ENCODE data around the gene SPDYE6. TPM values are rescaled to one million over a fixed set of nuclear protein-coding genes. Genes with fewer than 3 reads are reported as not detected.
"Not testable (repeated sequence)": the region's sequence is repeated elsewhere in the genome, so short reads cannot be mapped to it uniquely, and the experiment has no call there.

Gene SPDYE6
- total RNA-seq, 1 experiment from 2014 or later: not detected

- BruUV-seq (replicated peaks): no TSS peak
- peak; percentile 47 for DNase-seq (ENCODE audit: low spot score)
These were observed 29.9 kb downstream of the SPDYE6 start for GRCh38 chr7:102326157-102326889.

GRCh38 chr7:102325106-102325505 is 31.1 kb downstream of the SPDYE6 start:
- H3K4me1 ChIP-seq (ENCODE audit: insufficient read depth, low read length, poor library complexity, severe bottlenecking); POLR2A ChIA-PET (ENCODE audit: low non-redundant PET); BruUV-seq (replicated peaks); H3K36me3 ChIP-seq (ENCODE audit: insufficient read depth, low read length, poor library complexity, severe bottlenecking); H3K27me3 ChIP-seq (replicated peaks; ENCODE audit: insufficient read depth, low read depth, low read length, poor library complexity); H3K9me3 ChIP-seq (ENCODE audit: low read depth, low read length, poor library complexity, severe bottlenecking); intact Hi-C loops (cut with micrococcal nuclease; ENCODE audit: unreplicated experiment); H3K4me3 ChIP-seq (ENCODE audit: low read depth, low read length, poor library complexity, severe bottlenecking); DNase-seq (ENCODE audit: low spot score); H3K27ac ChIP-seq (ENCODE audit: low read depth, low read length, poor library complexity, severe bottlenecking); CTCF ChIA-PET: not testable (repeated sequence)

More at GRCh38 chr7:102326157-102326889, 29.9 kb downstream of the SPDYE6 start:
- Histone ChIP-seq H3K9me3 (ENCODE audit: low read depth, low read length, poor library complexity, severe bottlenecking) (no peaks in the 10 kb centered on the region), H3K27ac (ENCODE audit: low read depth, low read length, poor library complexity, severe bottlenecking) (no peak overlapping the region), H3K4me1 (ENCODE audit: insufficient read depth, low read length, poor library complexity, severe bottlenecking) (peaks cover 7% of the 10 kb centered on the region), H3K36me3 (ENCODE audit: insufficient read depth, low read length, poor library complexity, severe bottlenecking) (no peaks in the 10 kb centered on the region), H3K4me3 (ENCODE audit: low read depth, low read length, poor library complexity, severe bottlenecking) (no peak overlapping the region), H3K27me3 (replicated peaks; ENCODE audit: insufficient read depth, low read depth, low read length, poor library complexity) (no peaks in the 10 kb centered on the region)
- intact Hi-C loops (cut with micrococcal nuclease; ENCODE audit: unreplicated experiment): no loop called here
- CTCF ChIA-PET: no interaction called here
- no peak for TF ChIP-seq CTCF (conservative IDR thresholded peaks at IDR 0.05; ENCODE audit: low read depth, low read length)
- no peak for TF ChIP-seq EZH2 (IDR thresholded peaks at IDR 0.05; ENCODE audit: borderline replicate concordance, low read depth, low read length, poor library complexity, severe bottlenecking)
- POLR2A ChIA-PET (ENCODE audit: low non-redundant PET): no interaction called here

GRCh38 chr7:102323914-102324195 is 32.4 kb downstream of the SPDYE6 start:
- intact Hi-C loops (cut with micrococcal nuclease; ENCODE audit: unreplicated experiment): no loop called here
- H3K9me3 ChIP-seq (ENCODE audit: low read depth, low read length, poor library complexity, severe bottlenecking): no peaks in the 10 kb centered on the region
- DNase-seq (ENCODE audit: low spot score): no peak
- peaks cover 7% of the 10 kb centered on the region for H3K4me1 ChIP-seq (ENCODE audit: insufficient read depth, low read length, poor library complexity, severe bottlenecking)
- H3K36me3 ChIP-seq (ENCODE audit: insufficient read depth, low read length, poor library complexity, severe bottlenecking): no peaks in the 10 kb centered on the region
- BruUV-seq (replicated peaks): no TSS peak
- ChIA-PET CTCF (no interaction called here), POLR2A (ENCODE audit: low non-redundant PET) (no interaction called here)
- H3K27me3 ChIP-seq (replicated peaks; ENCODE audit: insufficient read depth, low read depth, low read length, poor library complexity): no peaks in the 10 kb centered on the region
- TF ChIP-seq EZH2 (IDR thresholded peaks at IDR 0.05; ENCODE audit: borderline replicate concordance, low read depth, low read length, poor library complexity, severe bottlenecking) (no peak), CTCF (conservative IDR thresholded peaks at IDR 0.05; ENCODE audit: low read depth, low read length) (no peak)
- no peak overlapping the region for H3K4me3 ChIP-seq (ENCODE audit: low read depth, low read length, poor library complexity, severe bottlenecking)
- H3K27ac ChIP-seq (ENCODE audit: low read depth, low read length, poor library complexity, severe bottlenecking): no peak overlapping the region

- Histone ChIP-seq H3K27me3 (replicated peaks; ENCODE audit: insufficient read depth, low read depth, low read length, poor library complexity) (no peaks in the 10 kb centered on the region), H3K4me3 (ENCODE audit: low read depth, low read length, poor library complexity, severe bottlenecking) (no peak overlapping the region), H3K4me1 (ENCODE audit: insufficient read depth, low read length, poor library complexity, severe bottlenecking) (peaks cover 7% of the 10 kb centered on the region), H3K27ac (ENCODE audit: low read depth, low read length, poor library complexity, severe bottlenecking) (no peak overlapping the region), H3K36me3 (ENCODE audit: insufficient read depth, low read length, poor library complexity, severe bottlenecking) (no peaks in the 10 kb centered on the region), H3K9me3 (ENCODE audit: low read depth, low read length, poor library complexity, severe bottlenecking) (no peaks in the 10 kb centered on the region)
- ChIA-PET CTCF (no interaction called here), POLR2A (ENCODE audit: low non-redundant PET) (no interaction called here)
- no TSS peak for BruUV-seq (replicated peaks)
- intact Hi-C loops (cut with micrococcal nuclease; ENCODE audit: unreplicated experiment): no loop called here
- no peak for DNase-seq (ENCODE audit: low spot score)
- TF ChIP-seq CTCF (conservative IDR thresholded peaks at IDR 0.05; ENCODE audit: low read depth, low read length): no peak
- no peak for TF ChIP-seq EZH2 (IDR thresholded peaks at IDR 0.05; ENCODE audit: borderline replicate concordance, low read depth, low read length, poor library complexity, severe bottlenecking)
These were observed 34.0 kb downstream of the SPDYE6 start for GRCh38 chr7:102322202-102322715.

All from A673 (cell line).